HG03108 (cell line): Measurements from ENCODE around the gene ALX4.

Source experiments
- ATAC-seq: cut with Tn5 transposase; IDR thresholded peaks from one replicate; pipeline ENCODE4 v1.9.1; 2021; ENCODE audit warnings: moderate library complexity; ENCODE audit not compliant: unreplicated experiment

Gene ALX4

GRCh38 chr11:44246726-44247125 is 63.2 kb downstream of the ALX4 start:
- ATAC-seq = no peak

- ATAC-seq = no peak
Observed at GRCh38 chr11:44244639-44245310, 65.2 kb downstream of the ALX4 start.

GRCh38 chr11:44243595-44244343 is 66.2 kb downstream of the ALX4 start:
- no peak for ATAC-seq

GRCh38 chr11:44243086-44243485 is 66.9 kb downstream of the ALX4 start:
- ATAC-seq = no peak

GRCh38 chr11:44241851-44242250 is 68.1 kb downstream of the ALX4 start:
- no peak for ATAC-seq

GRCh38 chr11:44237156-44237555 is 72.8 kb downstream of the ALX4 start:
- ATAC-seq = no peak

- no peak for ATAC-seq
Observed at GRCh38 chr11:44236296-44236695, 73.6 kb downstream of the ALX4 start.

- no peak for ATAC-seq
Observed at GRCh38 chr11:44235765-44236201, 74.2 kb downstream of the ALX4 start.

- ATAC-seq = no peak
Observed at GRCh38 chr11:44229624-44230023, 80.3 kb downstream of the ALX4 start.

- no peak for ATAC-seq
Observed at GRCh38 chr11:44229098-44229497, 80.8 kb downstream of the ALX4 start.

- ATAC-seq = no peak
Observed at GRCh38 chr11:44228379-44228778, 81.6 kb downstream of the ALX4 start.

GRCh38 chr11:44226945-44227344 is 83.0 kb downstream of the ALX4 start:
- no peak for ATAC-seq

- ATAC-seq = no peak
Observed at GRCh38 chr11:44226490-44226889, 83.4 kb downstream of the ALX4 start.

- no peak for ATAC-seq
Observed at GRCh38 chr11:44224867-44225501, 85.0 kb downstream of the ALX4 start.

- ATAC-seq = no peak
Observed at GRCh38 chr11:44223238-44223637, 86.7 kb downstream of the ALX4 start.

GRCh38 chr11:44221992-44222391 is 87.9 kb downstream of the ALX4 start:
- no peak for ATAC-seq

GRCh38 chr11:44221456-44221855 is 88.5 kb downstream of the ALX4 start:
- no peak for ATAC-seq

GRCh38 chr11:44219830-44220796 is 89.8 kb downstream of the ALX4 start:
- ATAC-seq = no peak

GRCh38 chr11:44217432-44217831 is 92.5 kb downstream of the ALX4 start:
- ATAC-seq = no peak

- ATAC-seq = no peak
Observed at GRCh38 chr11:44213148-44213547, 96.8 kb downstream of the ALX4 start.

- ATAC-seq = no peak
Observed at GRCh38 chr11:44212128-44212527, 97.8 kb downstream of the ALX4 start.
